ENCODE data around the gene ZNF319. TPM values are rescaled to one million over a fixed set of nuclear protein-coding genes. Genes with fewer than 3 reads are reported as not detected.

Gene ZNF319
- polyA plus RNA-seq, 1 donor (not counting 4 experiments of a cell fraction or from before 2014, with no cell fraction given): 3.3 TPM

- H2AFZ ChIP-seq (ENCODE audit: control insufficient read depth, low read length): no peak overlapping the region
- peaks cover 0 to 6% of the 10 kb centered on the region in 2 experiments for H3K36me3 ChIP-seq (ENCODE audit: control insufficient read depth in 2 of 2, extremely low read depth in 1 of 2, insufficient read depth in 2 of 2, low read length in 2 of 2)
- no peak for FAIRE-seq
- no peak overlapping the region for H3K4me3 ChIP-seq (ENCODE audit: control insufficient read depth in 2 of 3, extremely low read depth in 1 of 3, insufficient read depth in 2 of 3, low read depth in 1 of 3, low read length in 3 of 3)
- no peaks in the 10 kb centered on the region for H4K20me1 ChIP-seq (ENCODE audit: control insufficient read depth, extremely low read depth, insufficient read depth, low read length)
- no peaks in the 10 kb centered on the region for H3K9me3 ChIP-seq (ENCODE audit: control insufficient read depth, low read depth, low read length)
- no peaks in the 10 kb centered on the region for H3K79me2 ChIP-seq (ENCODE audit: control insufficient read depth, insufficient read depth, low read length)
- H3K4me2 ChIP-seq (ENCODE audit: control insufficient read depth, extremely low read depth, insufficient read depth, low read depth, low read length): no peak overlapping the region
- no peaks in the 10 kb centered on the region for H3K4me1 ChIP-seq (ENCODE audit: control insufficient read depth, extremely low read depth, insufficient read depth, low read length)
- H3K9me1 ChIP-seq (ENCODE audit: control insufficient read depth, extremely low read depth, insufficient read depth, low read length): no peaks in the 10 kb centered on the region
- no peak for DNase-seq (ENCODE audit: low read depth, low spot score)
- H3K9ac ChIP-seq (ENCODE audit: control insufficient read depth, extremely low read depth, insufficient read depth, low read length): no peak overlapping the region
- H3K27me3 ChIP-seq (ENCODE audit: control insufficient read depth, extremely low read depth, insufficient read depth, low read length): no peaks in the 10 kb centered on the region
- TF ChIP-seq EZH2 (IDR thresholded peaks at IDR 0.05; ENCODE audit: low read length): no peak
- TF ChIP-seq CTCF (optimal IDR thresholded peaks at IDR 0.05 in 1 of 3, IDR thresholded peaks at IDR 0.05 in 1 of 3, conservative IDR thresholded peaks at IDR 0.05 in 1 of 3; ENCODE audit: extremely low read depth in 1 of 3, insufficient read depth in 2 of 3, low read length in 3 of 3): no peak
- dilution Hi-C loops (cut with MboI; ENCODE audit: extremely low pct_ligation_motif_present, low sequenced_read_pairs): no loop called here
- H3K27ac ChIP-seq (ENCODE audit: control insufficient read depth, insufficient read depth, low read length): no peak overlapping the region
Observed at GRCh38 chr16:58037365-58038057, 37.0 kb upstream of the ZNF319 start.

DNA sequence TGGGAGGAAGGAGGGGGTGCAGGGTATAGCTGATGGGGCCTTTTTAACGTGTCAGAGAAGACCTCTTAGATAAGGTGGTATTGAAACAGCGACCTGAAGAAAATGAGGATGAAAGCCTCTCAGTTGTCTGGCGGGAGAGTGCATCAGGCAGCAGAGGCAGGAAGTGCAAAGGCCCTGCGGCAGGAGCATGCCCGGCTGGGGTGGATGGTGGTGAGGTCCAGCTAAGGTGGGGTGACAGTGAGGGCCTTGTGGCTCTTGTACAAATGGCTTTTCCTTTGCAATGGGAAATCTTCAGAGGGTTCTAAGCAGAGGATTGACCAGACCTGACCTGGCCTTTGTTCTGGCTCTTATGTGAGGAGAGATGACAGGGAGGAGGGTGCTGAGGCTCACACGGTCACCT is 36.5 kb upstream of the ZNF319 start:
- H3K27ac ChIP-seq (ENCODE audit: control insufficient read depth, insufficient read depth, low read length): no peak overlapping the region
- no peak overlapping the region for H3K4me3 ChIP-seq (ENCODE audit: control insufficient read depth in 2 of 3, extremely low read depth in 1 of 3, insufficient read depth in 2 of 3, low read depth in 1 of 3, low read length in 3 of 3)
- no peak overlapping the region for H3K4me2 ChIP-seq (ENCODE audit: control insufficient read depth, extremely low read depth, insufficient read depth, low read depth, low read length)
- dilution Hi-C loops (cut with MboI; ENCODE audit: extremely low pct_ligation_motif_present, low sequenced_read_pairs): no loop called here
- TF ChIP-seq EZH2 (IDR thresholded peaks at IDR 0.05; ENCODE audit: low read length) (no peak), CTCF (optimal IDR thresholded peaks at IDR 0.05 in 1 of 3, IDR thresholded peaks at IDR 0.05 in 1 of 3, conservative IDR thresholded peaks at IDR 0.05 in 1 of 3; ENCODE audit: extremely low read depth in 1 of 3, insufficient read depth in 2 of 3, low read length in 3 of 3) (no peak)
- peaks cover 0 to 4% of the 10 kb centered on the region in 2 experiments for H3K36me3 ChIP-seq (ENCODE audit: control insufficient read depth in 2 of 2, extremely low read depth in 1 of 2, insufficient read depth in 2 of 2, low read length in 2 of 2)
- no peaks in the 10 kb centered on the region for H3K9me1 ChIP-seq (ENCODE audit: control insufficient read depth, extremely low read depth, insufficient read depth, low read length)
- no peak for FAIRE-seq
- no peaks in the 10 kb centered on the region for H3K9me3 ChIP-seq (ENCODE audit: control insufficient read depth, low read depth, low read length)
- no peaks in the 10 kb centered on the region for H3K4me1 ChIP-seq (ENCODE audit: control insufficient read depth, extremely low read depth, insufficient read depth, low read length)
- no peaks in the 10 kb centered on the region for H4K20me1 ChIP-seq (ENCODE audit: control insufficient read depth, extremely low read depth, insufficient read depth, low read length)
- H3K79me2 ChIP-seq (ENCODE audit: control insufficient read depth, insufficient read depth, low read length): no peaks in the 10 kb centered on the region
- H3K27me3 ChIP-seq (ENCODE audit: control insufficient read depth, extremely low read depth, insufficient read depth, low read length): no peaks in the 10 kb centered on the region
- DNase-seq (ENCODE audit: low read depth, low spot score): no peak
- no peak overlapping the region for H3K9ac ChIP-seq (ENCODE audit: control insufficient read depth, extremely low read depth, insufficient read depth, low read length)
- H2AFZ ChIP-seq (ENCODE audit: control insufficient read depth, low read length): no peak overlapping the region

Data from keratinocyte (primary cell).